Prostate gland (tissue), 2 donors: Measurements from ENCODE around the gene PFN1. TPM values are rescaled to one million over a fixed set of nuclear protein-coding genes. Genes with fewer than 3 reads are reported as not detected.
"Not testable (repeated sequence)": the region's sequence is repeated elsewhere in the genome, so short reads cannot be mapped to it uniquely, and the experiment has no call there.

ENCODE experiments used
- DNase-seq: peaks from one replicate; pipeline ENCODE4 v3.0.0-alpha.2; 2019; ENCODE audit warnings: low spot score
- H3K27ac ChIP-seq, 2 donors: fragments of 200-600 bp; sonication (generic); 2 replicates each; pipeline ENCODE4 v1.5.1; 2017 to 2019
- H3K27me3 ChIP-seq: fragments of 200-600 bp; sonication (generic); replicated peaks from 2 replicates; pipeline ENCODE4 v1.5.1; 2019; ENCODE audit not compliant: insufficient read depth
- H3K36me3 ChIP-seq, 2 donors: fragments of 200-600 bp; sonication (generic); 1 replicate in 1 of 2; 2 replicates in 1 of 2; pipeline versions ENCODE4 v1.5.1 to v1.8.1; 2017 to 2019
- H3K4me1 ChIP-seq: fragments of 200-600 bp; sonication (generic); replicated peaks from 2 replicates; pipeline ENCODE4 v1.5.1; 2019
- H3K4me3 ChIP-seq, 2 donors: fragments of 200-600 bp; sonication (generic); 2 replicates each; pipeline ENCODE4 v1.5.1; 2017 to 2019
- H3K9me3 ChIP-seq: fragments of 200-600 bp; sonication (generic); 2 replicates; pipeline ENCODE4 v1.5.1; 2017
- CTCF ChIP-seq, 4 experiments: fragments of 200-600 bp in 2 of 4; fragments of 450-650 bp in 2 of 4; sonication (generic) in 2 of 4; IDR thresholded peaks; 1 replicate in 3 of 4; 2 replicates in 1 of 4; pipeline ENCODE4 v1.5.1; 2016 to 2019; ENCODE audit warnings: antibody characterized with exemption in 4 of 4, mild to moderate bottlenecking in 2 of 4, moderate library complexity in 2 of 4
- POLR2A ChIP-seq: fragments of 450-650 bp; IDR thresholded peaks from one replicate; pipeline ENCODE4 v1.6.1; 2016; ENCODE audit warnings: antibody characterized with exemption, mild to moderate bottlenecking
- POLR2AphosphoS5 ChIP-seq: sonication (generic); formaldehyde crosslinking; IDR thresholded peaks from one replicate; pipeline ENCODE4 v1.6.1; 2017; ENCODE audit warnings: antibody characterized with exemption
- WGBS: methylation state at CpG from one replicate; pipeline ENCODE4 v1.1.5; 2018; 5-methylcytosine and 5-hydroxymethylcytosine counted together
- intact Hi-C: fragments of 100-400 bp; cut with DNase I; formaldehyde crosslinking; loops from one replicate; pipeline ENCODE4 v1.14.2; 2022
- total RNA-seq, 2 donors: library from RNA; depleted of rRNA; stranded (reverse); fragments of >200 nt; gene quantifications; one replicate each; pipeline ENCODE4 v1.1.0, GENCODE V29; 2016

PFN1 gene
- total RNA-seq, 2 donors from 2014 or later = 646 to 1,039 TPM

GRCh38 chr17:4921320-4921719, 27.0 kb downstream of the PFN1 start:
- no peaks in the 10 kb centered on the region for H3K36me3 ChIP-seq
- intact Hi-C loops = no loop called here
- H3K9me3 ChIP-seq = no peaks in the 10 kb centered on the region
- no peak overlapping the region for H3K4me3 ChIP-seq
- no peak for DNase-seq
- no peaks in the 10 kb centered on the region for H3K27me3 ChIP-seq
- 87% methylated on average over 4 of the region's 4 CpGs for whole genome bisulfite sequencing
- TF ChIP-seq CTCF (IDR thresholded peaks at IDR 0.05) (no peak), POLR2AphosphoS5 (no peak), POLR2A (no peak)
- no peaks in the 10 kb centered on the region for H3K4me1 ChIP-seq
- no peak overlapping the region for H3K27ac ChIP-seq

GRCh38 chr17:4920351-4921048, 27.8 kb downstream of the PFN1 start:
- H3K4me1 ChIP-seq = no peaks in the 10 kb centered on the region
- H3K27ac ChIP-seq = no peak overlapping the region
- no peak for DNase-seq
- H3K4me3 ChIP-seq = no peak overlapping the region
- 81% methylated on average over 10 of the region's 10 CpGs for WGBS
- intact Hi-C loops = no loop called here
- TF ChIP-seq POLR2A (no peak), CTCF (IDR thresholded peaks at IDR 0.05) (no peak), POLR2AphosphoS5 (no peak)
- H3K9me3 ChIP-seq = no peaks in the 10 kb centered on the region
- no peaks in the 10 kb centered on the region for H3K27me3 ChIP-seq
- H3K36me3 ChIP-seq = no peaks in the 10 kb centered on the region

GRCh38 chr17:4919511-4920047, 28.8 kb downstream of the PFN1 start:
- WGBS = 56% methylated on average over 8 of the region's 8 CpGs
- intact Hi-C loops = no loop called here
- no peaks in the 10 kb centered on the region for H3K36me3 ChIP-seq
- no peak overlapping the region for H3K4me3 ChIP-seq
- no peak overlapping the region for H3K27ac ChIP-seq
- DNase-seq = no peak
- no peak for TF ChIP-seq POLR2AphosphoS5
- TF ChIP-seq POLR2A = no peak
- TF ChIP-seq CTCF (IDR thresholded peaks at IDR 0.05) = no peak
- H3K9me3 ChIP-seq = no peaks in the 10 kb centered on the region
- no peaks in the 10 kb centered on the region for H3K27me3 ChIP-seq
- no peaks in the 10 kb centered on the region for H3K4me1 ChIP-seq

GRCh38 chr17:4914551-4914950, 33.8 kb downstream of the PFN1 start:
- intact Hi-C loops, H3K27me3 ChIP-seq, H3K4me3 ChIP-seq, H3K9me3 ChIP-seq, H3K4me1 ChIP-seq, DNase-seq, H3K36me3 ChIP-seq, H3K27ac ChIP-seq: not testable (repeated sequence)
- WGBS = 87% methylated on average over 4 of the region's 4 CpGs

GRCh38 chr17:4913994-4914393, 34.3 kb downstream of the PFN1 start:
- no peaks in the 10 kb centered on the region for H3K4me1 ChIP-seq
- H3K4me3 ChIP-seq = no peak overlapping the region
- no peak for DNase-seq
- 44% methylated on average over 1 of the region's 1 CpG for WGBS
- intact Hi-C loops = no loop called here
- no peaks in the 10 kb centered on the region for H3K9me3 ChIP-seq
- no peaks in the 10 kb centered on the region for H3K27me3 ChIP-seq
- H3K27ac ChIP-seq = no peak overlapping the region
- no peaks in the 10 kb centered on the region for H3K36me3 ChIP-seq
- TF ChIP-seq CTCF (IDR thresholded peaks at IDR 0.05) = no peak
- TF ChIP-seq POLR2AphosphoS5 = no peak
- TF ChIP-seq POLR2A = no peak
